Activated CD4-positive, alpha-beta T cell treated with anti-CD3 and anti-CD28 coated beads, Interleukin-2, Interleukin-6, amounts not matched to agents 100 ng/mL and 50 ng/mL, durations not matched to agents 16 hours and 8 hours (primary cell): ENCODE data around the gene LZTR1.
"Not testable (repeated sequence)": the region's sequence is repeated elsewhere in the genome, so short reads cannot be mapped to it uniquely, and the experiment has no call there.

Experiments
- DNase-seq: peaks from one replicate; pipeline ENCODE4 v3.0.0-alpha.2; 2020

The LZTR1 gene

GRCh38 chr22:21041937-21042336 is 59.8 kb downstream of the LZTR1 start:
- no peak for DNase-seq

DNA sequence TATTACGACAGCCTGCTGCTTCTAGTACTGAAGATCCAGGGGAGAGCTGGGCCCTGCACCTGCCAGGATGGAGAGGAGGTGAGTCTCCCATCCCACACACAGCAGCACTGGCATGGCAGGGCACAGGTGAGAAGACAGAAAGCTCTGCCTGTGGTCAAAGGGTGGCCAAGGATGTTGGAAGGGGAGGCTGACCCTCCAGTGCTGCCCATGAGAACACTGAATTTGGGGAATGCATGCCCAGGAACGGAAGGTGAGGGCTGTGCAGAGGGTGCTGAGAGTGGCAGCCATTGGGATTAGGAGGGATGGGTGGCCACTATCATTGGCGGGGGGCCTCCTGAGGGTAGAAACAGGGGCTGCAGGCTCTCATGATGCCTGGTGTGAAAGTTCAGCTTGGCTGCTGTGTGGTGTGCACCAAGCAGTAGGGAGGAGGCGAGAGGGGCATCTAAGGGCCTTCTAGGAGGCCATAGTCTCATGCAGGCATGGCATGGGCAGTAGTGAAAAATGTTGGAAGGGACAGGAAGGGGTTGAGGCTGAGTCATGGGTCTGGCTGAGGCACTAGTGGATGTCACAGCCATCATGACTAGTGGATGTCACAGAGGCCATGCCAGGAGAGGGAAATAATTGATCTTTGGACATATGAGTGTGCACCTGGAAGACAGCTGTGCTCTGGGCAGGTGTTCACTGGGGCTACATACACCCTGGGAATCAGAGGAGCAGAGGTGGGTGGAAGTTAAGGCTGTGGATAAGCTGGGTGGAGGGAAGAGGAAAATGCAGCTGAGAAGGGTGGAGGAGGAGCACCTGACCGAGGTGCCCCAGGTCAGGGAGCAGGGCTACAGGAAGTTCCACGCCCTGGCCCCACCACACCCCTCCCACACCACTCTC is 61.1 kb downstream of the LZTR1 start:
- no peak for DNase-seq

DNA sequence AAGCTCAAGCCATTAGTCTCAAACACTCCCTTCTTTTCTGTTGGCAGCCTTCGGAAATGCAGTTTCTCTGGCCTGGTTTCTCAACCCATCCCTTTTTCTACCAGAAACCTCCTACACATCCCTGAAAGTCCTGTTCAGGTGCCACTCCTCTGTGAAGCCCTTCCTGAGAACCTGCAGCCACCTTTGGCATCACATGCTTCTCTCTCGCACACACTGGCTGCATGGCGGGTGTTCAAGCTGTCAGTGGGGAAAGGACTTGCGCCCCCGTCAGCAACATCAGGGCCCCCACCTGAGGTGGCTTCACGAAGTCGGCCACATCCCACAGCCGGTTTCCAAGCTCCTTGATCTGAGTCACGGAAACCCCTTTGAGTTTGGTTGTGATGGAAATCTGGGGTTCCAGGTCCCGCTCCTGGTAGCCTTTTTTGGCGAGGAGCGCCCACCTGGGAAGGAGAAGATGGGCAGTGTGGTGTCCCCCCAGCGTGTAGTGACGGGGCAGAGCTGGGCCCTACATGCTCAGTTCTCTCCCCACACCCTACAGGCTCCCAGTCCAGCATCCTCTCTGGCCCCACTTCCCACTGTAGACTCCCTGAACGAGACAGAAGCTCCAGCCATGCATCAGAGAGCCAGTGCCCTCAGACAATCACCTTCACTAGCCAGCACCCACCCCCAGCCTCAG is 61.9 kb downstream of the LZTR1 start:
- DNase-seq: no peak

- DNase-seq: no peak
These were observed 63.0 kb downstream of the LZTR1 start for GRCh38 chr22:21044931-21045584.

GRCh38 chr22:21045585-21046294 is 63.6 kb downstream of the LZTR1 start, which contains the start of gene LRRC74B:
Gene LRRC74B (plus strand): TSS chr22:21045946. CDS start chr22:21045987, 41 bp downstream.
- DNase-seq: peak; percentile 87

DNA sequence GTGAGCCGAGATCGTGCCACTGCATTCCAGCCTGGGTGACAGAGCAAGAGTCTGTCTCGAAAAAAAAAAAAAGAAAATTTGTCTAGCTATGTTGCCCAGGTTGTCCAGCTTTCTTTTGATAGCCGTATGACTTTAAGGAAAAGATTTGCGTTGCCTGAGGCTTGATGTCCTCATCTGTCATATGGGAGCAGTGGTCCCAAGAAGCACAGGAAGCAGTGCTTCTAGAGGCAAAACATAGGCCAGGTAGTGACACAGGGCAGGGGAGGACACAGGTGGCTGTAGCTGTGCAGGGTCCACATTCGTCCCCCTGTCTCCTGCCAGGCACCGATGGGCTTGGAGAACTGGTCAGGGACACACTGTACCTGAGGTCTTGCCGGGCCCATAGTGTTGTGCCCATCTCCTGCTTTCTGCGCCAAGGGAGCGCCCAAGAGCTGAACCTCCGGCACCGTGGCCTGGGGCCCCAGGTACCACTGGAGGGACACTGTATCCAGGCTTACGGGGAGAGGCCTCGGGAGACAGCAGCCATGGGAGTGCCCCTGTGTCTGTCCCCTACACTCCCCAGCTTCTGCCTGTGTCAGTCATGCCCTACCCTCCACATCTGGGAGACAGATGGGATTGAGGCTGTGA is 65.1 kb downstream of the LZTR1 start:
- DNase-seq: no peak

DNA sequence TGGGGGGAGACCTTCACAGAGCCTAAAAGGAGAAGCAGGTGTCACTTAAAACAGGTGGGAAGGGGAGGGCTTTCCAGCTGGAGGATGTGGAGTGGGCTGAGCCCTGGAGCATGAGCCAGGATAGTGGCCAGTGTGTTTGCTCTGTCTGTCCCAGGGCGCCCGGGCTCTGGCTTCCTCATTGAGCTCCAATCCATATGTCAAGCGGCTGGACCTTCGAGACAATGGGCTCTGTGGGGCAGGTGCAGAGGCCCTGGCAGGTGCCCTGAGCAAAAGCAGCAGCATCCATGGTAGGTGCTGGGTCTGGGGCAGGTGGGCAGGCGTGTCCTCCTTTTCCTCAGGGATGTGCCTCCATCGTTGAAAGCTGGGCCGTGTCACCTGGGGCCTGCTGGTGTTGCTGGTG is 65.6 kb downstream of the LZTR1 start:
- DNase-seq: no peak

DNA sequence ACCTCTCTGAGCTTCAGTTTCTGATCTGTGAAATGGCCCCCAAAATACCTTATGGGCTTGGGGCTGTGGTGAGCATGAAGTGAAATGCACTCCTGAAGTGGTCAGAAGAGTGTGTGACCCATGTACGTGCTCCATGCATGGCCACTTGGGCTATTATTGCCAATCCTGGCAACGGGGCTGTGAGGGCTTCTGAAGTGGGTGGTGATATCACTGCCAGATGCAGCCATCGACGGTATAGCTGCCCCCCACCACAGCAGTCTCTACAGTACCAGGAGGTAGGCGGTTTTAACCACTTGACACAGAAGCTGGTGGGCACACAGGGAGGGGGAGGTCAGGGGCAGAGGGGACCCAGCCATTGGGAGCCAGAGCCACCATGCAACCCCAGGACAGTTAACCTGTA is 66.4 kb downstream of the LZTR1 start:
- DNase-seq: not testable (repeated sequence)
